ENCODE data around the gene APOB.

APOB gene

DNA sequence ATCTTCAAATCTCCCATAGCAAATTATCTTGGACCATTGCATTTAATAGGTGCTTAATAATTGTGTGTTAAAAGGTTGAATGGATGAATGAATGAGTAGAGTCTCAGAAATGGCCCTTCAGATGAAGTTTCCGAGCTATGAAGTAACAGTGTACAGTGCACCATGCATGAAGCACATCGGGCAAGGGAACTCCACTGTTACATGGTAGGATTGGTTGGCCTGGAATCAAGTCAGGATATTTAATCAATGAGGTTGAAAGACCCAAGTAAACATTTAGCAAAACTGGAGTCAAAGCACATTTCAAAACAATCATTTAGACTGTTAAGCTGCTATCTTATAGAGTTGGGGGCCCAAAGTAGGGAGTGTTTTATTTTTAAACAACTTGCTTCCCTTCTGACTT is 80.0 kb downstream of the APOB start:
- no peak overlapping the region for H3K27ac ChIP-seq
- TF ChIP-seq ZFX (IDR thresholded peaks at IDR 0.05; ENCODE audit: borderline replicate concordance) = no peak
- TF ChIP-seq, protein P1, sequence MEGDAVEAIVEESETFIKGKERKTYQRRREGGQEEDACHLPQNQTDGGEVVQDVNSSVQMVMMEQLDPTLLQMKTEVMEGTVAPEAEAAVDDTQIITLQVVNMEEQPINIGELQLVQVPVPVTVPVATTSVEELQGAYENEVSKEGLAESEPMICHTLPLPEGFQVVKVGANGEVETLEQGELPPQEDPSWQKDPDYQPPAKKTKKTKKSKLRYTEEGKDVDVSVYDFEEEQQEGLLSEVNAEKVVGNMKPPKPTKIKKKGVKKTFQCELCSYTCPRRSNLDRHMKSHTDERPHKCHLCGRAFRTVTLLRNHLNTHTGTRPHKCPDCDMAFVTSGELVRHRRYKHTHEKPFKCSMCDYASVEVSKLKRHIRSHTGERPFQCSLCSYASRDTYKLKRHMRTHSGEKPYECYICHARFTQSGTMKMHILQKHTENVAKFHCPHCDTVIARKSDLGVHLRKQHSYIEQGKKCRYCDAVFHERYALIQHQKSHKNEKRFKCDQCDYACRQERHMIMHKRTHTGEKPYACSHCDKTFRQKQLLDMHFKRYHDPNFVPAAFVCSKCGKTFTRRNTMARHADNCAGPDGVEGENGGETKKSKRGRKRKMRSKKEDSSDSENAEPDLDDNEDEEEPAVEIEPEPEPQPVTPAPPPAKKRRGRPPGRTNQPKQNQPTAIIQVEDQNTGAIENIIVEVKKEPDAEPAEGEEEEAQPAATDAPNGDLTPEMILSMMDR (IDR thresholded peaks at IDR 0.05) = no peak

DNA sequence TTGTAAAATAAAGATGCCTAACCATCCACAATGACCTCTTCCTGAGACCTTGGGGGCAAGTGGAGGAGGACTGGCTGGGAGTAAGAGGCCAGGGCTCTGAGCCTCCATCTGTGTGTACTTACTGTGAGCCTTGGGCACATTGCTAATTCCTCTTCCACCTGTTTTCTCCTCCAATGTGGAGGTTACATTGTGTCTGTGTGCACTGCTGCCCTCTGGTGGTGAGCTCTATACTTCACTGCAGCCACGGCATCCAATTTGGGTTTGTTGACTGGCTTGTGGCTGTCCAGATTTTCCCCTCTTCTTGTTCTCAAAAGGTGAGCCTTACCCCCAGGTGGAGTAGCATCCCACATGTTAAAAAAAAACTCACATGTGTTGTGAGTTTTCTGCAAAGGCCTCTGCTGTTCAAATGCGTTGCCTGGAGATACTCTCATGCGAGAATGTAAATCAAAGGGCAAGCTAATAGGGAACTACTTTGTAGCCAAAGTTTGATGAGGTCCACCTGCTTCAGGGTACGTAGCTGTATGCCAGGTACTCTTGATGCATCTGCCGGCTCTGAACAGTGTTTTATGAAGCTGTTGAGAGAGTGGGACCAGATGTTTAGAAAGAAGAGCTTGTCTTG is 80.8 kb downstream of the APOB start:
- TF ChIP-seq ZFX (IDR thresholded peaks at IDR 0.05; ENCODE audit: borderline replicate concordance) = no peak
- TF ChIP-seq, protein P1 (IDR thresholded peaks at IDR 0.05) = peak; percentile 91
- H3K27ac ChIP-seq = no peak overlapping the region

DNA sequence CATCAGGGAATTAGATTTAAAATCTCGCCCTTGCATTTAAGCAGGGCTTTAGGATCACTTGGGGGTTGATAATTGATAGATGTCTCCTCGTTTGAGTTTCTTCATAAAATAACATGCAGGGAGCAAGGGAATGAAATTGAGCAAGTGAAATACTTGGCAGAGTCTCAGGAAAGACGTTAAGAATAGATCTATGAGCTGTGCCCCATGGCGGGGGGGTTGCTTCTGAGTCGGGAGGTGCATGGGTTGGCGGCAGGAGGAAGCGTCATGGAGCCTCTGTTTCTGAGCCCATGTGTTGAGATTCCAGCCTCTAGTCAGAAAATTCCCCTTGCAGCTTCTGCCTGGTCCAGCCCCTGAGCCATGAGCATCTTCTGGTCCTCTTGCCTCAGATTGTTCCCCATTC is 82.0 kb downstream of the APOB start:
- H3K27ac ChIP-seq = no peak overlapping the region
- TF ChIP-seq ZFX (IDR thresholded peaks at IDR 0.05; ENCODE audit: borderline replicate concordance) = no peak
- TF ChIP-seq, protein P1 (IDR thresholded peaks at IDR 0.05) = no peak

DNA sequence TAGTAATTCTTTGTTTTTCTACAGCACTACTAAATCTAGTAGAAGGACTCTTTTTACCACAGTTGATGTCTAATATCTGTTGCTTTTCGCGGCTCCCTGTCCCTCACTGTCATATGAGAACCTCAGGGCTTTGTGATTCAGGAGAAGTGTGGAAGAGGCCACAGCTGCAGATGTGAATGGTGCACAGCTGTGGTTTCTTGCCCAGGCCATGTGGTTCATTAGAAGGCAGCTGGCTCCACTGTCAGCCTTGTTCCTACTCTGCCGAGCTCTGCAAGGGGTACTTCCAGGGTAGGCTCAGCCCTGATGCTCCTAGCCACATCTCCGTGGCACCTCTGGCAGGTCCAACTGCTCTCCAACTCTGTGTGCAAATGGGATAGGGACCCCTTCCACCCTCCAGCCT is 83.9 kb downstream of the APOB start:
- TF ChIP-seq ZFX (IDR thresholded peaks at IDR 0.05; ENCODE audit: borderline replicate concordance) = no peak
- TF ChIP-seq, protein P1 (IDR thresholded peaks at IDR 0.05) = no peak
- no peak overlapping the region for H3K27ac ChIP-seq

DNA sequence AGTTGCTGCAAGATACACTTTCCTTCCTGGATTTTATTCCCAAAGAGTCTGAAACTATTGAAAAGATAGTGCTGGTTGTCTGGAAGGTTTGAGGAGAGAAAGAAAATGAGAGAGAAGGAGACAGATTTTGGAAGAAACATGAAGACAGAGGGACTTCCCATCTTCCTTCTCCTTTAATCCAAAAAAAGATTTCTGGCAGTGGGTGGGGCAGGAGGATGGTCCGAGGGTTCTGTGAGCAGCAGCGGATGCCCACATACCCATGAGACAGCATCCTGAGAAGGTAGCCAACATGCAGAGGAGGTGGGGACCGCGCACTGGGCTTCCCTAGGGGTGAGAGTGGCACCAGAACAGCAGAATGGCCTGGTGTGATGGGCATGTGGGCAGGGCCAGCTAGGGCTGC is 84.6 kb downstream of the APOB start:
- no peak overlapping the region for H3K27ac ChIP-seq

DNA sequence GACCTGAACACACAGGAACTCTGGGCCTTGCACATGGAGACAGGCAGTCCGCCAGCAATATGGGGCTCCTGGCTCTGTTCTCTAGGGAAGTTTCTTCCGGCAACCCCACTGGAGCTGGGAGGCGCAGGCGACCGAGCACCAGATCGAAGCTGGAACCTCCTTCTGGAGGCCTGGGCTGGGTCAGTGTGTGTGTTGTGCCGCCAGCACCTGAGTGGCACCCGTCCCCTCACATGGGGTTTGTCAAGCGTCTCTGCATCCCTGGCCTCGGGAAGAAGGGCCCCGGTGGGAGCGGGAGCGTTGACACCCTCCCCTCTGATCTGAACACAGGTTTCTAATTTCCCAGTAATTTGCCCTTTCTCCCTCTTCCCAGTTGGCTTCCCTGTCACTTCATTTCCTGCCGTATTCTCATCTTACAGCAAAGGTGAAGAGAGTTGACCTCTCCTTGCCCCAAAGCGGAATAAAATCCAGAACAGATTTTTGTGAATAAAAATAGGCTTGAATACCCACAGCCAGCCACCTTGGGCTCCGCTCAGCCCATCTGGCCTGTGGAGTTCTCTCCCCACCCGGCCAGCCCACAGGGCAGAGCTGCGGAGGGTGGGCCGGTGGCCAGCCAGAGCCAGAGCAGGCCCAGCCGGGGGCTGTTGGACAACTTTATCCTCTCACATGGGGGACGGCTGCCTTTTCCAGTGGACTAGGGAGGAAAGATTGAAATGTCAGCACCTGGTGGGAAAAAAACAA is 85.9 kb downstream of the APOB start:
- H3K27ac ChIP-seq = no peak overlapping the region
- no peak for TF ChIP-seq ZFX (IDR thresholded peaks at IDR 0.05; ENCODE audit: borderline replicate concordance)
- TF ChIP-seq, protein P1 (IDR thresholded peaks at IDR 0.05) = no peak

More for the DNA sequence above, 84.6 kb downstream of the APOB start:
- no peak for TF ChIP-seq ZFX (IDR thresholded peaks at IDR 0.05; ENCODE audit: borderline replicate concordance)
- TF ChIP-seq, protein P1 (IDR thresholded peaks at IDR 0.05) = no peak
